WI38 (cell line): ENCODE data around the gene KNCN.

Experiments
- H3K4me3 ChIP-seq: 2 replicates; pipeline ENCODE4 v1.5.1; 2011; ENCODE audit warnings: low read depth, mild to moderate bottlenecking, control low read depth, low read length
- CTCF ChIP-seq: IDR thresholded peaks from 2 replicates; pipeline ENCODE4 v1.5.1; 2012; ENCODE audit warnings: low read depth, mild to moderate bottlenecking, control low read depth, low read length

The KNCN gene

GRCh38 chr1:46589529-46589928, 38.1 kb upstream of the KNCN start:
- no peak overlapping the region for H3K4me3 ChIP-seq
- no peak for TF ChIP-seq CTCF

GRCh38 chr1:46587069-46587468, 35.6 kb upstream of the KNCN start:
- H3K4me3 ChIP-seq, result no peak overlapping the region
- TF ChIP-seq CTCF, result no peak

GRCh38 chr1:46585312-46585938, 34.0 kb upstream of the KNCN start:
- TF ChIP-seq CTCF, result no peak
- H3K4me3 ChIP-seq, result no peak overlapping the region

- no peak overlapping the region for H3K4me3 ChIP-seq
- TF ChIP-seq CTCF, result no peak
Observed at GRCh38 chr1:46583494-46583893, 32.0 kb upstream of the KNCN start.

- H3K4me3 ChIP-seq, result no peak overlapping the region
- TF ChIP-seq CTCF, result no peak
Observed at GRCh38 chr1:46582972-46583371, 31.5 kb upstream of the KNCN start.

- H3K4me3 ChIP-seq, result no peak overlapping the region
- TF ChIP-seq CTCF, result no peak
Observed at GRCh38 chr1:46581681-46582455, 30.4 kb upstream of the KNCN start.

GRCh38 chr1:46580140-46580903, 28.9 kb upstream of the KNCN start:
- H3K4me3 ChIP-seq, result no peak overlapping the region
- TF ChIP-seq CTCF, result no peak
